Testis (tissue), 2 donors: ENCODE measurements around the gene SPON1.

ENCODE experiments used
- CTCF ChIP-seq, 3 experiments: fragments of 450-650 bp in 2 of 3; fragments of 200-600 bp in 1 of 3; sonication (generic) in 1 of 3; IDR thresholded peaks; one replicate each; pipeline ENCODE4 v1.5.1; 2016 to 2019; ENCODE audit warnings: antibody characterized with exemption in 3 of 3, mild to moderate bottlenecking in 2 of 3, moderate library complexity in 1 of 3
- POLR2A ChIP-seq: fragments of 450-650 bp; IDR thresholded peaks from one replicate; pipeline ENCODE4 v1.6.1; 2017; ENCODE audit warnings: antibody characterized with exemption, mild to moderate bottlenecking, moderate library complexity

- TF ChIP-seq CTCF (IDR thresholded peaks at IDR 0.05) (no peak), POLR2A (no peak)
Observed at GRCh38 chr11:13999704-14000103, 37.2 kb downstream of the SPON1 start.
